Measurements from ENCODE around the gene KMT5B. TPM values are rescaled to one million over a fixed set of nuclear protein-coding genes. Genes with fewer than 3 reads are reported as not detected.
A peak's percentile ranks its signal among the peaks of the same experiment; 100 is the strongest.

Gene KMT5B
- total RNA-seq, 1 donor from 2014 or later = 43.9 TPM

DNA sequence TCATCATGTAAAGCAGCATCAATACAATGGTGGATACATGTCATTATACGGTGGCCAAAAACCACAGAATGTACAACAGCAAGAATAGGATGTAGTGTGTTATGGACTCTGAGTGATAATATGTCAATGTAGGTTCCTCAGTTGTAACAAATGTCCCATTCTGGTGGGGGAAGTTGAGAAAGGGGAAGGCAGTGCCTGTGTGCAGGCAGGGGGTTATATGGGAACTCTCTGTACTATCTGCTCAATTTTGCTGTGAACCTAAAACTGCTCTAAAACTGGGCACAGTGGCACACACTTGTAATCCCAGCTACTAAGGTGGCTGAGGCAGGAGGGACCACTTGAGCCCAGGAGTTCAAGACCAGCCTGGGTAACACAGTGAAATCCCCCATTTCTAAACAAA, 97.8 kb downstream of the KMT5B start:
- Histone ChIP-seq H3K4me3 (no peak overlapping the region), H3K9me3 (no peaks in the 10 kb centered on the region), H3K27me3 (no peaks in the 10 kb centered on the region), H3K27ac (no peak overlapping the region), H3K36me3 (no peaks in the 10 kb centered on the region), H3K4me1 (peaks cover 52% of the 10 kb centered on the region)
- ATAC-seq (peak; percentile 82), DNase-seq (no peak)
- TF ChIP-seq, protein P1, sequence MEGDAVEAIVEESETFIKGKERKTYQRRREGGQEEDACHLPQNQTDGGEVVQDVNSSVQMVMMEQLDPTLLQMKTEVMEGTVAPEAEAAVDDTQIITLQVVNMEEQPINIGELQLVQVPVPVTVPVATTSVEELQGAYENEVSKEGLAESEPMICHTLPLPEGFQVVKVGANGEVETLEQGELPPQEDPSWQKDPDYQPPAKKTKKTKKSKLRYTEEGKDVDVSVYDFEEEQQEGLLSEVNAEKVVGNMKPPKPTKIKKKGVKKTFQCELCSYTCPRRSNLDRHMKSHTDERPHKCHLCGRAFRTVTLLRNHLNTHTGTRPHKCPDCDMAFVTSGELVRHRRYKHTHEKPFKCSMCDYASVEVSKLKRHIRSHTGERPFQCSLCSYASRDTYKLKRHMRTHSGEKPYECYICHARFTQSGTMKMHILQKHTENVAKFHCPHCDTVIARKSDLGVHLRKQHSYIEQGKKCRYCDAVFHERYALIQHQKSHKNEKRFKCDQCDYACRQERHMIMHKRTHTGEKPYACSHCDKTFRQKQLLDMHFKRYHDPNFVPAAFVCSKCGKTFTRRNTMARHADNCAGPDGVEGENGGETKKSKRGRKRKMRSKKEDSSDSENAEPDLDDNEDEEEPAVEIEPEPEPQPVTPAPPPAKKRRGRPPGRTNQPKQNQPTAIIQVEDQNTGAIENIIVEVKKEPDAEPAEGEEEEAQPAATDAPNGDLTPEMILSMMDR (IDR thresholded peaks at IDR 0.05) = no peak
- intact Hi-C loops (cut with DNase I) = no loop called here

DNA sequence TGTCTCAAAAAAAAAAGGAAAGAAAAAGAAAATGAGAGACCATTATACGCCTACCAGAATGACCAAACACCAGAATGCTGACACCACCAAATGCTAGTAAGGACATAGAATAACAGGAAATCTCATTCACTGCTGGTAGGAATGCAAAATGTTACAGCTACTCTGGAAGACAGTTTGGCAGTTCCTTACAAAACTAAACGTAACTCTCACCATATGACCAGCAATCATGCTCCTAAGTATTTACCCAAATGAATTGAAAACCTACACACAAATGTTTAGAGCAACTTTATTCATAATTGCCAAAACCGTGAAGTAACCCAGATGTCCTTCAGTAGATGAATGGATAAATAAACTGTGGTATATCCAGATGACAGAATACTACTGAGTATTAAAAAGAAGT, 99.1 kb downstream of the KMT5B start:
- Histone ChIP-seq H3K4me1 (peaks cover 44% of the 10 kb centered on the region), H3K27ac (peak overlapping the region; percentile 17), H3K36me3 (no peaks in the 10 kb centered on the region), H3K27me3 (no peaks in the 10 kb centered on the region), H3K9me3 (no peaks in the 10 kb centered on the region), H3K4me3 (no peak overlapping the region)
- DNase-seq (no peak), ATAC-seq (peak; percentile 42)
- intact Hi-C loops (cut with DNase I) = no loop called here
- TF ChIP-seq, protein P1 (IDR thresholded peaks at IDR 0.05) = no peak

DNA sequence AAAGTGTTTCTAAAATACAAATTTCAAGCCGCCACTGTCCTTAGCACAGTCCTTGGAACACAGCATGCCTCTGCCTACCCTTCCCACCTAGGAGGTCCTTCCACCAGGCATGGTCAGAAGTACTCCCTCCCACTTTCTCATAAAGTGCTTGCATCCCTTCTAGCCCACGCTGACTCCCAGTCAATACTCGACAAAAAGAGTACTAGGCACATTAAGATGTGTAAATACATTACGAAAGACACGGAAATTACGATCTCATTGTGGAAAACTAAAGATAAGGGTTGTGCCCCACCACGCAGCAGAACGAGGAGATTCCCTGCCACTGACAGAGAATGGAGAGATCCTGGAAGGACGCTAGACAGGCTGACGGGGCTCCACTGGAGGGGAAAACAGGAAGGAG, 105.4 kb downstream of the KMT5B start:
- H3K4me1 ChIP-seq = peaks cover 13% of the 10 kb centered on the region
- TF ChIP-seq, protein P1 (IDR thresholded peaks at IDR 0.05) = no peak
- H3K4me3 ChIP-seq = no peak overlapping the region
- no peaks in the 10 kb centered on the region for H3K9me3 ChIP-seq
- no peaks in the 10 kb centered on the region for H3K27me3 ChIP-seq
- ATAC-seq (peak; percentile 69), DNase-seq (no peak)
- H3K36me3 ChIP-seq = peaks cover 4% of the 10 kb centered on the region
- intact Hi-C loops (cut with DNase I) = no loop called here
- peak overlapping the region; percentile 6 for H3K27ac ChIP-seq

DNA sequence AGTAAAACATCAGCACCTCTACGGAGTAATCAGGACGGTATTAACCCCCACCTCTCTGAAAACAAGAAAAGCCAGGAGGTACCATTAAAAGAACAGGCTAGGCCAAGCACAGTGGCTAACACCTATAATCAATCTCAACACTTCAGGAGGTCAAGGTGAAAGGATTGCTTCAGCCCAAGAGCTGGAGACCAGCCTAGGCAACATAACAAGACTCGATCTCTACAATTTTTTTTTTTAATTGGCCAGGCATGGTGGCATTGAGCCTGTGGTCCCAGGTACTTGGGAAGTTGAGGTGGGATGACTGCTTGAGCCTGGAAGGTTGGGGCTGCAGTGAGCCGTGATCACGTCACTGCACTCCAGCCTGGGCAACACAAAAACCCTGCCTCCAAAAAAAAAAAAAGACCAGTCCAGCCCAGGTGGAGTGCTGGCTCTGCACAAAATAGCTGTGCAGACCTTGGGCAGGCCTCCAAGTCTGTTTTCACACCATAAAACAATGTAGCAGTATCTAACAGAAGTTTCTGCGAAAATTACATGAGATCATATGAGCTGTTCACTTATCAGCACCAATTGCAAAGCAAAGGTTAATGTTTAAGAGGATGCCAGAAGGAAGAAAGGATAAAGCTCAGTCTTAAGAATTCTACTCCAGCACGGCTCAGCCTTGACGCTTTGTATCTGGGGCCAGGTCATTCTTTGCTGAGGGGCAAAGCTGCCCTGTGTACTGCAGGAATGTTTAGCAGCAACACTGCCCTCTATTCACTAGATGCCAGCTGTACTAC, 106.7 kb downstream of the KMT5B start:
- Histone ChIP-seq H3K27me3 (no peaks in the 10 kb centered on the region), H3K4me1 (peaks cover 18% of the 10 kb centered on the region), H3K4me3 (no peak overlapping the region), H3K36me3 (peaks cover 4% of the 10 kb centered on the region), H3K9me3 (no peaks in the 10 kb centered on the region), H3K27ac (no peak overlapping the region)
- no peak for DNase-seq
- peak; percentile 71 for ATAC-seq
- intact Hi-C loops (cut with DNase I) = no loop called here
- TF ChIP-seq, protein P1 (IDR thresholded peaks at IDR 0.05) = no peak

Other genes with a start within 250 kb of the KMT5B start
- 79.5 TPM for gene UNC93B1, start 209.2 kb downstream of the KMT5B start, total RNA-seq
- 95.9 TPM for gene ALDH3B1, start 203.0 kb downstream of the KMT5B start, total RNA-seq
- 118 TPM for gene NDUFS8, start 182.6 kb downstream of the KMT5B start, total RNA-seq
- gene TCIRG1, start 174.3 kb downstream of the KMT5B start, total RNA-seq = 216 TPM
- gene CHKA, start 91.9 kb downstream of the KMT5B start, total RNA-seq = 53.3 TPM
- gene C11orf24, start 58.7 kb upstream of the KMT5B start, total RNA-seq = 26.7 TPM
- gene LRP5, start 99.3 kb upstream of the KMT5B start, total RNA-seq = 101 TPM
- gene PPP6R3, start 247.5 kb upstream of the KMT5B start, total RNA-seq = 93.2 TPM

Measured in upper lobe of right lung (tissue), 1 donor.